ENCODE measurements around the gene ABCF2.

Gene ABCF2

DNA sequence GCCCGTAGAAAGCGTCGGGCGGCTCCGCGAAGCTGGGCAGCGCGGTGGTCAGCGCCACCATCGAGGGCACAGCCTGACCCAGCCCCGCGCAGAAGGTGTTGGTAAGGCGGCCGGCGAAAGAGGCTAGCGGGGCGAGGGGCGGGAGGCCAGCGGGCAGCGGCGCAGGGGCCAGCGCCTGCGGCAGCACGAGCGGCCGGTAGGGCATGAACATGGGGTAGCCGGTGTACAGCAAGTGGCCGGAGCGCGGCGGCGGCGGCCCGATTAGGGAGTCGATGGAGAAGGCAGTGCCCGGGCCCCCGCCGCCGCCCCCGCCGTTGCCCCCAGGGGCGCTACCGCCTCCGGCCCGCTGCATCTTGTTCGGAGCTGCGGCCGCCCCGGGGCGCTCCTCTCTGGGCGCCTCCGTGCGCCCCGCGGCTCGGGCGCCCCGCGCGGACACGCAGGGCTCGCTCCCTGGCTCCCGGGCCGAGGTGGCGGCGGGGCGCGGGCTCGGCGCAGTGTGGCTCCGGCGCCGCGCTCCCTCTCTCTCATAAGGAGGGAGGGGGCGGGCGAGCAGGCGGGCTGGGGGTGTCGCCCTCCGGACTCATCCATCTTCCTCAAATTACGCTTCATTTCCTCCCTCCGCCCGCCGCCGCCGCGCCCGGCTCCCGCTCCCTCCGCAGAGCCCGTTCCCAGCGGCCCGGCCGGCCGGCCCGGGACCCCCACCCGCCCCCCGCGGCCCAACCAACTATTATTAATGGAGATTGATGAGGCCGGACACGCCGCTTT is 59.6 kb downstream of the ABCF2 start, which contains the start of gene GBX1:
TSS of gene GBX1 (minus strand) at position 498 of the 765 bp plus-strand sequence. CDS start at position 352, 146 bp downstream.
- in situ Hi-C loops (cut with HindIII; ENCODE audit: low pct_ligation_motif_present, low pct_unique_long_range_greater_than_20kb, low sequenced_read_pairs) = no loop called here
- DNase-seq = peak; percentile 42

DNA sequence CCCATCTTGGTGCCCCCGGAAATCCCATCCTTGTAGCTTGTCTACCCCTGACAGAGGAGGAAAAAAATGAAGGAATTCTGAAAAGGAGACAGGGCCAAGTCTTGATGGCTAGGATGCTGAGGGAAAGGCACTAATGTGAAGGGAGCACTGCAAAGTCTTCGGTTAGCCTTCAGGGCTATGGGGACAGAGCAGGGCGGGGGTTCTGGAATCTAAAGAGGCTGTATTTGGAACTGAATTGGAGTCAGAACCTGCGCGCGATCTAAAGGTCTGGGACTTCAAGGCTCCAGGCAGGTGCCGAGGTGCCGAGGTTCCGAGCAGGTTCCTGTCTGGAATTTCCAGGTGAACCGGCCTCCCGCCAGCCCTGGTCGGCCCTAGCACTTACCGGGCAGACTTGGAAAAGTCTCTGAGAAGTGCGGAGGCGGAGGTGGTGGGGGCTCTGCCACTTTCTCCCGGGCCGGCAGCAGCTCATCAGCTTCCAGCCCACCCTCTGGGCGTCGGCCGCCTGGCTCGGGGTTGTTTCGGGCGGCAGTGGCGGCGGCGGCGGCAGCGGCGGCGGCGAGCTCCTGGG is 60.3 kb downstream of the ABCF2 start:
- in situ Hi-C loops (cut with HindIII; ENCODE audit: low pct_ligation_motif_present, low pct_unique_long_range_greater_than_20kb, low sequenced_read_pairs) = no loop called here
- no peak for DNase-seq
